ENCODE measurements around the gene ARL6IP6.

ARL6IP6 gene

GRCh38 chr2:152804687-152805408, 86.4 kb downstream of the ARL6IP6 start:
- DNase-seq (ENCODE audit: low spot score), result no peak

- DNase-seq (ENCODE audit: low spot score), result no peak
Measured at GRCh38 chr2:152811916-152812315, 93.5 kb downstream of the ARL6IP6 start.

All from SK-N-DZ (cell line).